GM06990 (cell line): ENCODE data around the gene NCF4.

Experiments used
- DNase-seq: peaks from one replicate; pipeline ENCODE4 v3.0.0-alpha.2; 2011; ENCODE audit not compliant: insufficient read length; ENCODE audit errors: extremely low read depth
- H3K27me3 ChIP-seq: replicated peaks from 2 replicates; pipeline ENCODE4 v1.6.0; 2011; ENCODE audit warnings: low read length; ENCODE audit not compliant: control insufficient read depth, insufficient read depth
- H3K36me3 ChIP-seq: 2 replicates; pipeline ENCODE4 v1.5.1; 2011; ENCODE audit warnings: low read length; ENCODE audit not compliant: control insufficient read depth, insufficient read depth
- H3K4me3 ChIP-seq: replicated peaks from 2 replicates; pipeline ENCODE4 v1.5.1; 2011; ENCODE audit warnings: low read depth, mild to moderate bottlenecking, control low read depth, low read length
- TF ChIP-seq, protein P1 (sequence below): IDR thresholded peaks from 2 replicates; pipeline ENCODE4 v1.5.1; 2011; ENCODE audit warnings: low read length, control low read depth, mild to moderate bottlenecking, inconsistent platforms; ENCODE audit not compliant: insufficient read depth, poor library complexity, severe bottlenecking

Gene NCF4

DNA sequence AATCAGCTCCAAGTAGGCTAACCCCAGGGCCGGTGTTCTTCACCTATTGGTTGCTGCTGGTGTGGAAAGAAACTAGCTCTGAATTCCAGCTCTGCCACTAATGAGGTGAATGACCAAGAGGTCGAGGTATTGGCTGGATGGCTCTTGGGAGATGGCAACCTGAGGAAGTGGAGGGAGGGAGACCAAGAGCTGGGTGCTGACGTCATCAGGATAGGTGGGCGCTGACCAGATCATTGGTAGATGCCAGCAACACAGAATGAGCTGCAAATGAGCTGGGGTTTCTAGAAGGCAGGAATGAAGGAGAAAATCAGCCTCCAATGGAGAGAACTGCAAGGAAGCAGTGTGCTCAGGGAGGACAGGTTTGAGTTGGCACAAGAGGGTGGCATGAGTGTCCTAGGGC is 37.9 kb downstream of the NCF4 start:
- TF ChIP-seq, protein P1, sequence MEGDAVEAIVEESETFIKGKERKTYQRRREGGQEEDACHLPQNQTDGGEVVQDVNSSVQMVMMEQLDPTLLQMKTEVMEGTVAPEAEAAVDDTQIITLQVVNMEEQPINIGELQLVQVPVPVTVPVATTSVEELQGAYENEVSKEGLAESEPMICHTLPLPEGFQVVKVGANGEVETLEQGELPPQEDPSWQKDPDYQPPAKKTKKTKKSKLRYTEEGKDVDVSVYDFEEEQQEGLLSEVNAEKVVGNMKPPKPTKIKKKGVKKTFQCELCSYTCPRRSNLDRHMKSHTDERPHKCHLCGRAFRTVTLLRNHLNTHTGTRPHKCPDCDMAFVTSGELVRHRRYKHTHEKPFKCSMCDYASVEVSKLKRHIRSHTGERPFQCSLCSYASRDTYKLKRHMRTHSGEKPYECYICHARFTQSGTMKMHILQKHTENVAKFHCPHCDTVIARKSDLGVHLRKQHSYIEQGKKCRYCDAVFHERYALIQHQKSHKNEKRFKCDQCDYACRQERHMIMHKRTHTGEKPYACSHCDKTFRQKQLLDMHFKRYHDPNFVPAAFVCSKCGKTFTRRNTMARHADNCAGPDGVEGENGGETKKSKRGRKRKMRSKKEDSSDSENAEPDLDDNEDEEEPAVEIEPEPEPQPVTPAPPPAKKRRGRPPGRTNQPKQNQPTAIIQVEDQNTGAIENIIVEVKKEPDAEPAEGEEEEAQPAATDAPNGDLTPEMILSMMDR, result no peak
- Histone ChIP-seq H3K36me3 (no peaks in the 10 kb centered on the region), H3K27me3 (no peaks in the 10 kb centered on the region; the same call in 1 of the 2 replicates), H3K4me3 (no peak overlapping the region)
- DNase-seq, result no peak

DNA sequence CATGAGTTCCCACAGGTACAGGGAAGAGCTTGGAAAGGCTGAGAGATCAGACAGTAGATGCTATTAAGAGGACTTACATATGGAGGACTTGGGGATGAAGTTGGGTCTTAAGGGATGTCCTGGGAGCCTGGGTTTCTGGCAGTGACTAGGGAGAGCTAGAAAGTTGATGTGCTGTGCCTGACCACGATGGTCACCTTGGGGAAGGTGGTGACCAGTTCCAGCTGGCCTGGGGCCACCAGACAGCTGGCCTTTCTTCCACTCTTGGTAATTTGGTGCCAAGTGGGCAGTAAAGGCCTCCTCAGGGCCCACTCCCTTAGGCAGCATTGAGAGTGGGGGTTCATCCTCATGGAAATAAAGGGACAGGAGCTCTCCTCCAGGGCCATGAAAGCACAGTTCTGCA is 38.7 kb downstream of the NCF4 start:
- DNase-seq, result no peak
- no peaks in the 10 kb centered on the region for H3K36me3 ChIP-seq
- TF ChIP-seq, protein P1, result no peak
- H3K4me3 ChIP-seq, result no peak overlapping the region
- H3K27me3 ChIP-seq, result no peaks in the 10 kb centered on the region

DNA sequence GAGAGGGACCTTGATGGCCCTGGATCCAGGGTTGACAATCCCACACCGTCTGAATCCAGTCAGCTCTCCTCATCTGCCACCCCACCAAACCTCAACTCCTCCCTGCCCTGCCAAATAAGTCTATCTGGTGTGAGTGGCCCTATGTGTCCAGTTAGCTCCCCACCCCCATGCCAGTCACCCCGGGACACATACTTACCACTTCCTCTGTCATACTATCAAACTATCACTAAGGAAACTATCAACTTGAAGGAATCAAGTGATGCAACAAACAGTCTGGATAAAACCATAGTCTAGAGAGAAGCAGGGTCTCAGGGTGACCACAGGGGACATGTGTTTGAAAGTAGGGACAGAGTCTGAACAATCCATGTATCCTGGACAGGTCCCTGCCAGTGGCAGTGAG is 39.4 kb downstream of the NCF4 start:
- no peak overlapping the region for H3K4me3 ChIP-seq

DNA sequence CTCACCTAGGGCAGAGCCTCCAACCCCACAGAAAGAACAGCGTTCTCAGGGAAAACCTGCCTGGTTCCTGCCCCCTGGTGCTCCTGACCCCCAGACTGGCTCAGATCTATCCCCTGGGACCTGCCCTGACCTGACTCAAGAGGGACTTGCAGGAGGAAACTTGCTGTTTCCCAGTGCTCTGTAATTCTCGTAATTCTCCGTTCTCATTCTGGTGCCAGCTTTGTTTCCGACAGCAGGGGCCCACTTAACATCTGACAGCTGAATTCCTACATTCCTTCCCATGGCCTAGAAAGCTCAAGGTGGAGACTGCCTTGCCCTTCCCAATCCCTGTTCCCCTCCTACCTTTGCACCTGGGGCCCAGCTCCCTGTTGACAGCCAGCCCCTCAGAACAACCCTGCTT is 40.1 kb downstream of the NCF4 start:
- Histone ChIP-seq H3K36me3 (no peaks in the 10 kb centered on the region), H3K27me3 (no peaks in the 10 kb centered on the region), H3K4me3 (peak overlapping the region; percentile 7; the same call in 1 of the 2 replicates)
- TF ChIP-seq, protein P1, result no peak
- DNase-seq, result no peak

More for the DNA sequence above, 39.4 kb downstream of the NCF4 start:
- H3K27me3 ChIP-seq, result no peaks in the 10 kb centered on the region
- no peak for DNase-seq
- H3K36me3 ChIP-seq, result no peaks in the 10 kb centered on the region
- TF ChIP-seq, protein P1, result no peak

DNA sequence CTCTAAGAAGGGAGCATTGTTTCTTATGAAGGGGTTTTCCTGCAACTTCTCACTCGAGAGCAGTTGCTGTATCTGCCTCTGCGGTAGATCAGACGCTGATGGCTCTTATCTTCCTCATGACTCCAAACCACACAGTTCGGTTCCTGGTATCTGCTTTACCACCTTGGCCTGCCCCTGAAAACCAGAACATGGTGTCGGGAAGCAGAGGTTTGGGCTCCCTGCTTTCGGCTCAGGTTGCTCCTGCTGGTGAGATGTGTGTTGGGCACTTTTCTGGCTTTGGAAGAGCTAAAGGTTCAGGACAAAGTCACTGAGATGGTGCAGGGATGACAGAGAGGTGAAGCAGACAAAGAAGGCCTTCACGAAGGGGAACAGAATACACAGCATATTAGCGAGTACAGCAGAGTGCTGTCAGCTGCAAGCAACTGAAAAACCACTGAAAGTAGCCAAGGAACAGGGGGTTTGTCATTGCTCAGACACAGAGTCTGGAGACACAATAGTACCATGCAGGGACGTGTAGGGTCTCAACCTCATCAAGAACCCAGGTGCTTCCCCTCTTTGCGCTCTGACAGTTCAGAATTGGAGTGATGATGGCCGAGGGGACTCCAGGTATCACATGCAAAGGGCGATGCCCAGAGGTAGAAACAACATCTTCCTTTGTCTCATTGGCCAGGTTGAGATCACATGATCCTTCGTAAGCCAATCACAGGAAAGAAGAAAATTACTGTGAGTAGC is 40.8 kb downstream of the NCF4 start:
- DNase-seq, result peak; percentile 71

More for the DNA sequence above, 40.8 kb downstream of the NCF4 start:
- Histone ChIP-seq H3K27me3 (no peaks in the 10 kb centered on the region), H3K4me3 (peak overlapping the region; percentile 27; the same call in 1 of the 2 replicates), H3K36me3 (no peaks in the 10 kb centered on the region)
- TF ChIP-seq, protein P1, result no peak
